DOHH2 (cell line): Measurements from ENCODE around the gene GOSR2.

Experiments used
- H3F3A ChIP-seq: fragments of 200-600 bp; sonication (generic), shearing (Covaris generic); 2 replicates; pipeline ENCODE4 v1.6.0; 2016; ENCODE audit warnings: antibody characterized with exemption, mild to moderate bottlenecking; ENCODE audit not compliant: control insufficient read depth, insufficient read depth
- H3K27ac ChIP-seq: fragments of 200-600 bp; sonication (generic); 2 replicates; pipeline ENCODE4 v1.5.1; 2014; ENCODE audit warnings: low read depth, mild to moderate bottlenecking, low read length, moderate library complexity
- H3K27me3 ChIP-seq: fragments of 200-600 bp; sonication (generic); 2 replicates; pipeline ENCODE4 v1.6.1; 2014; ENCODE audit warnings: mild to moderate bottlenecking, low read length, mixed read lengths; ENCODE audit not compliant: control insufficient read depth
- H3K36me3 ChIP-seq: fragments of 200-600 bp; sonication (generic); 2 replicates; pipeline ENCODE4 v1.6.1; 2014; ENCODE audit warnings: mild to moderate bottlenecking, low read length, moderate library complexity, mixed read lengths; ENCODE audit not compliant: control insufficient read depth
- H3K4me1 ChIP-seq: fragments of 200-600 bp; sonication (generic); 2 replicates; pipeline ENCODE4 v1.6.1; 2014; ENCODE audit warnings: mild to moderate bottlenecking, low read length, mixed read lengths; ENCODE audit not compliant: control insufficient read depth
- H3K4me2 ChIP-seq: fragments of 200-600 bp; sonication (generic); 2 replicates; pipeline ENCODE4 v1.6.0; 2014; ENCODE audit warnings: mild to moderate bottlenecking, low read length, moderate library complexity
- H3K4me3 ChIP-seq: fragments of 200-600 bp; sonication (generic); 2 replicates; pipeline ENCODE4 v1.5.1; 2014; ENCODE audit warnings: mild to moderate bottlenecking, low read length, mixed read lengths
- H3K79me2 ChIP-seq: fragments of 200-600 bp; sonication (generic); 2 replicates; pipeline ENCODE4 v1.6.1; 2014; ENCODE audit warnings: mild to moderate bottlenecking, low read length, mixed read lengths; ENCODE audit not compliant: control insufficient read depth
- H3K9me2 ChIP-seq: fragments of 200-600 bp; sonication (generic); replicated peaks from 2 replicates; pipeline ENCODE4 v1.6.1; 2014; ENCODE audit warnings: mild to moderate bottlenecking, low read length, mixed read lengths; ENCODE audit not compliant: control insufficient read depth
- H3K9me3 ChIP-seq: fragments of 200-600 bp; sonication (generic); 2 replicates; pipeline ENCODE4 v1.6.1; 2014; ENCODE audit warnings: antibody characterized with exemption, low read length, mixed read lengths; ENCODE audit not compliant: control insufficient read depth, insufficient read depth
- H4K20me1 ChIP-seq: fragments of 200-600 bp; sonication (generic); 2 replicates; pipeline ENCODE4 v1.6.0; 2014; ENCODE audit warnings: low read depth, mild to moderate bottlenecking, antibody characterized with exemption, low read length, moderate library complexity; ENCODE audit not compliant: control insufficient read depth, insufficient read depth
- CTCF ChIP-seq: fragments of 200-600 bp; sonication (generic); IDR thresholded peaks from one replicate; pipeline ENCODE4 v1.5.1; 2014; ENCODE audit warnings: antibody characterized with exemption, mild to moderate bottlenecking, low read depth, low read length; ENCODE audit not compliant: poor library complexity, severe bottlenecking
- EZH2phosphoT487 ChIP-seq: fragments of 200-600 bp; sonication (generic); IDR thresholded peaks from 2 replicates; pipeline ENCODE4 v1.6.1; 2017; ENCODE audit warnings: borderline replicate concordance, mild to moderate bottlenecking, antibody characterized with exemption, low read length, moderate library complexity, mixed read lengths

Gene GOSR2

DNA sequence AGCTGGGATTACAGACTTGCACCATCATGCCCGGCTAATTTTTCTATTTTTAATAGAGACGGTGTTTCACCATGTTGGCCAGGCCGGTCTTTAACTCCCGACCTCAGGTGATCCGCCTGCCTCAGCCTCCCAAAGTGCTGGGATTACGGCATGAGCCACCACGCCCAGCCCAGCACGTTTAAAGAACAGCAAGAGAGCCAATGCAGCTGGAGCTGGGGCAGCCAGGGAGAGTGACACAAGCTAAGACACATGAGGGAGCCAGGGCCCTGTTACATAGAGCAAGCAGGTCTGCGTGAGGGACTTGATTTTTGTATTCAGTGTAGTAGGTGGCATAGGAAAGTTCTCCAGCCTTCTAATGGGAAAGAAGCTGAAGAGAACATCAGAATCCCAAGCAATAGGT is 21.7 kb upstream of the GOSR2 start:
- no peaks in the 10 kb centered on the region for H3K9me3 ChIP-seq
- H3F3A ChIP-seq = no peaks in the 10 kb centered on the region
- H3K27me3 ChIP-seq = no peaks in the 10 kb centered on the region
- H3K36me3 ChIP-seq = no peaks in the 10 kb centered on the region
- H3K4me2 ChIP-seq = no peak overlapping the region
- no peak overlapping the region for H3K4me3 ChIP-seq
- H3K9me2 ChIP-seq = no peaks in the 10 kb centered on the region
- no peaks in the 10 kb centered on the region for H3K79me2 ChIP-seq
- peaks cover 4% of the 10 kb centered on the region for H3K4me1 ChIP-seq
- TF ChIP-seq EZH2phosphoT487 (no peak), CTCF (no peak)
- no peak overlapping the region for H3K27ac ChIP-seq
- H4K20me1 ChIP-seq = no peaks in the 10 kb centered on the region

DNA sequence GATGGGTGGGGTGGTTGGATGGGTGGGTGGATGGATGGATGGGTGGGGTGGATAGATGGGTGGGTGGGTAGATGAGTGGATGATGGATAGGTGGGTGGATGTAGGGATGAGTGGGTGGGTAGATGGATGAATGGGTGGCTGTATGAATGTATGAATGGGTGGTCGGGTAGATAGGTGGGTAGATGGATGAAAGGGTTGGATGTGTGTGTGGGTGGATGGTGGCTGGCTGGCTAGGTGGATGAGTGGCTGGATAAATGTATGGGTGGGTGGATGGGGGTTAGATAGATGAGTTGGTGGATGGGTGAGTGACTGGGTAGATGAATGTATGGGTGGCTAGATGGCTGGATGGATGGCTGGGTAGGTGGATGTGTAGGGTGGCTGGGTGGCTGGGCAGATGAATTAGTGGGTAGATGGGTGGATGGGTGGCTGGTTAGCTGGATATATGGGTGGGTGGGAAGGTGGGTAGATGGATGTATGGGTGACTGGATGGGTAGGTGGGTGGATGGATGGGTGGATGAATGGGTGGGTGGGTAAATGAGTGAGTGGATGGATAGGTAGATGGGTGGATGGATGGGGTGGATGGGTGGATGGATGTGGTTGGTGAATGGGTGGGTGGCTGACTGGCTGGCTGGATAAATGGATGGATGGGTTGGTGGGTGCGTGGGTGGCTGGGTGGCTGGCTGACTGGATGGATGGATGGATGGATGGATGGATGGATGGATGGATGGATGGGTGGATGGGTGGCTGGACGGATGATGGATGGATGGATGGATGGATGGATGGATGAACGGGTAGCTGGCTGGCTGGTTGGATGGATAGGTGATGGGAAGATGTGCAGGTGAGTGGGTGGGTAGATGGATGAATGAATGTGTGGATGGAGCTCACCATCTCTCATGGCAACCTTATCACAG is 18.9 kb upstream of the GOSR2 start:
- Histone ChIP-seq H3K9me3 (no peaks in the 10 kb centered on the region), H3K27ac (no peak overlapping the region), H3K4me1 (peaks cover 4% of the 10 kb centered on the region), H3K4me2 (no peak overlapping the region), H4K20me1 (no peaks in the 10 kb centered on the region), H3K27me3 (no peaks in the 10 kb centered on the region), H3K4me3 (no peak overlapping the region), H3K79me2 (no peaks in the 10 kb centered on the region), H3K9me2 (no peaks in the 10 kb centered on the region), H3F3A (no peaks in the 10 kb centered on the region), H3K36me3 (no peaks in the 10 kb centered on the region)
- TF ChIP-seq EZH2phosphoT487 = no peak
- TF ChIP-seq CTCF = no peak

GRCh38 chr17:46908068-46908737 is 14.8 kb upstream of the GOSR2 start:
- Histone ChIP-seq H4K20me1 (no peaks in the 10 kb centered on the region), H3K36me3 (no peaks in the 10 kb centered on the region), H3K9me2 (no peaks in the 10 kb centered on the region), H3K4me1 (peaks cover 4% of the 10 kb centered on the region), H3K4me3 (no peak overlapping the region), H3K79me2 (no peaks in the 10 kb centered on the region), H3F3A (no peaks in the 10 kb centered on the region), H3K27ac (no peak overlapping the region), H3K9me3 (no peaks in the 10 kb centered on the region), H3K4me2 (no peak overlapping the region), H3K27me3 (peaks cover 7% of the 10 kb centered on the region)
- TF ChIP-seq EZH2phosphoT487 (no peak), CTCF (no peak)
